Retinal pigment epithelial cell (primary cell): ENCODE measurements around the gene LRRC59.

Source experiments
- DNase-seq: peaks from one replicate; pipeline ENCODE4 v3.0.0-alpha.2; 2010; ENCODE audit warnings: low read depth
- H3K4me3 ChIP-seq: 2 replicates; pipeline ENCODE4 v1.5.1; 2011; ENCODE audit warnings: mild to moderate bottlenecking, low read length, control low read depth, moderate library complexity
- TF ChIP-seq, protein P1 (sequence below): conservative IDR thresholded peaks from 2 replicates; pipeline ENCODE4 v1.5.1; 2011; ENCODE audit warnings: low read depth, low read length, control low read depth, inconsistent platforms

LRRC59 gene

GRCh38 chr17:50364715-50365114 is 32.6 kb downstream of the LRRC59 start:
- TF ChIP-seq, protein P1, sequence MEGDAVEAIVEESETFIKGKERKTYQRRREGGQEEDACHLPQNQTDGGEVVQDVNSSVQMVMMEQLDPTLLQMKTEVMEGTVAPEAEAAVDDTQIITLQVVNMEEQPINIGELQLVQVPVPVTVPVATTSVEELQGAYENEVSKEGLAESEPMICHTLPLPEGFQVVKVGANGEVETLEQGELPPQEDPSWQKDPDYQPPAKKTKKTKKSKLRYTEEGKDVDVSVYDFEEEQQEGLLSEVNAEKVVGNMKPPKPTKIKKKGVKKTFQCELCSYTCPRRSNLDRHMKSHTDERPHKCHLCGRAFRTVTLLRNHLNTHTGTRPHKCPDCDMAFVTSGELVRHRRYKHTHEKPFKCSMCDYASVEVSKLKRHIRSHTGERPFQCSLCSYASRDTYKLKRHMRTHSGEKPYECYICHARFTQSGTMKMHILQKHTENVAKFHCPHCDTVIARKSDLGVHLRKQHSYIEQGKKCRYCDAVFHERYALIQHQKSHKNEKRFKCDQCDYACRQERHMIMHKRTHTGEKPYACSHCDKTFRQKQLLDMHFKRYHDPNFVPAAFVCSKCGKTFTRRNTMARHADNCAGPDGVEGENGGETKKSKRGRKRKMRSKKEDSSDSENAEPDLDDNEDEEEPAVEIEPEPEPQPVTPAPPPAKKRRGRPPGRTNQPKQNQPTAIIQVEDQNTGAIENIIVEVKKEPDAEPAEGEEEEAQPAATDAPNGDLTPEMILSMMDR: peak; percentile 26
- no peak for DNase-seq
- H3K4me3 ChIP-seq: no peak overlapping the region

DNA sequence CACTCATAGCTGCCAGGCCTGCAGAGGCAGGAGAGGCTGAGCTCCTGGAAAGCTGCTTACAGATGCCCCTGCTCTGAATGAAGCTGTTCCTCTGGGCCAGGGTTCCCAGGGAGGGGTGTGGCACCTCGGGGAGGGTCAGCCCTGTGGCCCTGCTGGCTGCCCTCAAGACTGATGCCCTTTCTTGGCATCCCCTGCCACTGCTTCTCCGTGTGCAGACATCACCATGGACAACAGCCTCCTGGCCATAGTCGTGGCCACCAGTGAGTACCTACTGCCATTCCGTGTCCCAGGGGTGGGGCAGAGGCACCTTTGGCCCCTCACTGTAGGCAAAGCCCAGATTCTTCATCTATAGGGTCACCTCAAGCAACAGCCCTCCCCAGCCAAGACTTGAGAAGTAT is 33.3 kb downstream of the LRRC59 start:
- no peak for DNase-seq
- TF ChIP-seq, protein P1: no peak
- no peak overlapping the region for H3K4me3 ChIP-seq

DNA sequence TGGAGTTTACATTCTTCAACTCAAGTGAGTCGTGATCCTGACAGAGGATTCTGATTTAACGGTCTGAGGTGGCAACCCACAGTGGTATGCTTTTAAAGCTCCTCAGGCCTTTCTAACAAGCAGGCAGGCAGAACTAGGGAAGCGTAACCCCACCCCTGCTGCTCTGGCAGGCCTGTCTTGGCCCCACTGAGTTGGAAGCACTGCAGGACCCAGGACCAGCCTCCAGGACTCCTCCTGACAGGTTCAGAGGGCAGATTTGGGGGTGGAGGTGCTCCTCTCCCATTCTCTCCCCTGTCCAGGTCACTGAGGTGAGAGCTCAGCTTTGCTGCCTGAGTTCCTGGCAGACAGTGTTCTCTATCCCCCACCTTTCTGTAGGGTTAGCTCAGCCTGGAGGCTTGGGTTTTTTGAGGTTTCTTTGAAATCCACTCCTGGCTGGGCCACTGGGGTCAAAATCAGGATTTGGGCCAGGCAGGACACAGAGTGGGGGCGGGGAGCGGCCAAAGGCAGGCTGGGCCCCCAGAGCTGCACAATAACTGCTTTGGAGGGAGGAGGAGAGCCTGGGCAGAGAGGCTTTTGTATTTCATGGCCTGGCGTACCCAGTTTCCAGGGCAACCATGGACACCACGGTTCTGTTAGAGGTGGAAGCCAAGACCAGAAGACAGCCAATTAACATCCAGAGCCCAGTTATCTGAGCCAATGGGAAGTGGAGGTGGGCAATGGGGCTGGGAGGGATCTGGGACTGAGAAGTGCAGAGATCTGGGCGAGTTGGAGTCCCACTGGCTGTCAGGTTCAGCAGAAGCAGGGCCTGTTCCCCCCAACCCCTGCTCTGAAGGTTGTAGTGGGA is 33.9 kb downstream of the LRRC59 start:
- TF ChIP-seq, protein P1: no peak
- DNase-seq: no peak
- H3K4me3 ChIP-seq: no peak overlapping the region

DNA sequence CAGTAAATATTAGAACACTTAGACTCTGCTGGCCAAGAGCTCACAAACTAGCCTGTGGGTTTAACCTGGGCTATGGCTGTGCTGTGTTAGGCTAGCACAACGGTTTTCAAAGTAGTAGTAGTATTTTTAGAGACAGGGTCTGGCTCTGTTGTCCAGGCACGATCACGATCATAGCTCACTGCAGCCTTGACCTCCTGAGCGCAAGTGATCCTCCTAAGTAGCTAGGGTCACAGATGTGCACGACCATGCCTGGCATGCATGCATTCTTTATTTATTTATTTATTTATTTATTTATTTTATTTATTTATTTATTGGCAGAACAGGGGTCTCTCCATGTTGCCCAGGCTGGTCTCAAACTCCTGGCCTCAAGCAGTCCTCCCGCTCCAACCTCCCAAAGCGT is 34.7 kb downstream of the LRRC59 start:
- H3K4me3 ChIP-seq: no peak overlapping the region
- DNase-seq: no peak
- TF ChIP-seq, protein P1: no peak

DNA sequence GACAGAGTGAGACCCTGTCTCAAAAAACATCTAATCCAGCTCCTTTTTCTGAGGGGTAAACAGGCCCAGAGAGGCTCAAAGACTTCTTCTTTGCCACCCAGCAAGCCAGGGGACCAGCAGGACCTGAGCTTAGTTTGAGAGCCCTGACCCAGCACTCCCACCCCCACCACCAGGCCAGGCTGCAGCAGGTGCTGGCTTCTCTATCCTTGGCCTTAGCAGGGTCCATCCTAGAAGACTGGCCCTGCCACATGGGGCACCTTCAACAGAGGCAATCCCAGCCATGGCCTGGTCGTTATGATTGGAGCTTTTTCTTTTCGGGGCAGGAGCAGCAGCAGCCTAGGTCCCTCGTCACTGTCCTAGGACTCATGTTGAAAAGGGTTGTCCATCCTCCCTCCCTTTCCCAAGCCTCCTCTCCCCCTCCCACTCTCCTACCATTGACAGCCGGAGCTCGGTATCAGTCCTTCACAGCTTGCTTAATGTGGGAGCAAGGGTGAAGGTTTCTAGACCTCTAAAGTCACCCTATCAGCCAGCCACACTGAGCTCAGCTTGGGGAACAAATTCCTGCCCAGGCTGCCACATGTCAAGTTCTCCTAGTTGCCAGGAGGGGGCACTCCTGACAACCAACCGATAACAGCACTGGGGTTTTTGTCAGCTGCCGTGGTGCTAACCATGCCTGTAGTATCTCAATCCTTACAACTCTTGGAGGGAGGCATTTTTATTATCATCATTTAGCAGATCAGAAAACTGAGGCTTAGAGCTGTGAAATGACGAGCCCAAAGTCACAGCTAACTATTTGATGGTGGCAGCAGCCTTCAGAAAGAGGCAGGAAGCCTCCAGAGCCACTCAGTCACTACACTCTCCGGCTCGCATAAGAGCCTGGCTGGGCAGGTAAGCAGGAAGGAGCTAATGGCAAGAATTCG is 35.5 kb downstream of the LRRC59 start:
- TF ChIP-seq, protein P1: peak; percentile 90
- peak; percentile 16 for DNase-seq

GRCh38 chr17:50360486-50361115 is 36.7 kb downstream of the LRRC59 start:
- no peak overlapping the region for H3K4me3 ChIP-seq
- DNase-seq: no peak
- TF ChIP-seq, protein P1: no peak

More for the DNA sequence above, 35.5 kb downstream of the LRRC59 start:
- H3K4me3 ChIP-seq: no peak overlapping the region
